Endodermal cell (in vitro differentiated cells): ENCODE data around the gene SERPINE1. TPM values are rescaled to one million over a fixed set of nuclear protein-coding genes. Genes with fewer than 3 reads are reported as not detected.

Experiments
- DNase-seq: peaks from one replicate; pipeline ENCODE4 v3.0.0-alpha.2; 2017
- H3K27ac ChIP-seq: 2 replicates; pipeline ENCODE4 v1.5.1; 2013; ENCODE audit warnings: mild to moderate bottlenecking, low read depth, low read length, moderate library complexity
- H3K27me3 ChIP-seq: 2 replicates; pipeline ENCODE4 v1.6.1; 2013; ENCODE audit warnings: mild to moderate bottlenecking, low read length, moderate library complexity; ENCODE audit not compliant: insufficient read depth, control insufficient read depth, poor library complexity, severe bottlenecking
- H3K36me3 ChIP-seq: 2 replicates; pipeline ENCODE4 v1.7.0; 2013; ENCODE audit warnings: mild to moderate bottlenecking, low read length, moderate library complexity; ENCODE audit not compliant: control insufficient read depth, insufficient read depth
- H3K4me1 ChIP-seq: one replicate; pipeline ENCODE4 v1.7.0; 2013; ENCODE audit warnings: low read length; ENCODE audit not compliant: control insufficient read depth, insufficient read depth
- H3K4me3 ChIP-seq: 2 replicates; pipeline ENCODE4 v1.5.1; 2013; ENCODE audit warnings: mild to moderate bottlenecking, low read length, moderate library complexity
- H3K9ac ChIP-seq: 2 replicates; pipeline ENCODE4 v1.6.1; 2013; ENCODE audit warnings: mild to moderate bottlenecking, low read length, moderate library complexity; ENCODE audit not compliant: poor library complexity, severe bottlenecking; ENCODE audit errors: extremely low read depth
- H3K9me3 ChIP-seq: 2 replicates; pipeline ENCODE4 v1.6.1; 2013; ENCODE audit warnings: mild to moderate bottlenecking, low read length, moderate library complexity; ENCODE audit not compliant: control insufficient read depth
- H3K27ac Mint-ChIP-seq: 2 replicates; pipeline ENCODE4 v1.8.0; 2020; ENCODE audit warnings: mixed read lengths
- H3K27me3 Mint-ChIP-seq: 2 replicates; pipeline ENCODE4 v1.8.0; 2021; ENCODE audit warnings: mild to moderate bottlenecking, mixed read lengths; ENCODE audit not compliant: insufficient read depth
- H3K36me3 Mint-ChIP-seq: 2 replicates; pipeline ENCODE4 v1.8.0; 2020; ENCODE audit warnings: low read depth, mixed read lengths
- H3K4me1 Mint-ChIP-seq: 2 replicates; pipeline ENCODE4 v1.8.0; 2020; ENCODE audit warnings: mixed read lengths
- H3K4me3 Mint-ChIP-seq: 2 replicates; pipeline ENCODE4 v1.8.0; 2020; ENCODE audit warnings: mild to moderate bottlenecking, moderate library complexity, mixed read lengths
- H3K9me3 Mint-ChIP-seq: 2 replicates; pipeline ENCODE4 v1.8.0; 2020; ENCODE audit warnings: mild to moderate bottlenecking, mixed read lengths
- WGBS, 2 experiments: methylation state at CpG; one replicate each; pipeline versions ENCODE4 v1.1.5 to v1.1.7; 2013; ENCODE audit warnings: missing lambda C conversion rate in 2 of 2, mixed read lengths in 1 of 2; ENCODE audit not compliant: insufficient coverage in 1 of 2, insufficient read length in 1 of 2; 5-methylcytosine and 5-hydroxymethylcytosine counted together
- total RNA-seq, 2 donors: library from RNA; stranded (reverse); fragmentation: NEBNext Ultra II Directional in 1 of 2; extraction: Animal tissue kit (Norgen Biotek cat#: 25700) in 1 of 2; gene quantifications; 2 replicates in 1 of 2; 3 replicates in 1 of 2; pipeline ENCODE4 v1.2.1, GENCODE V29; 2021
- TF ChIP-seq, protein P1 (sequence below): fragments of 200-600 bp; sonication (generic); conservative IDR thresholded peaks from 2 replicates; pipeline ENCODE4 v1.5.0; 2021; ENCODE audit warnings: antibody characterized with exemption, mild to moderate bottlenecking

SERPINE1 gene
- total RNA-seq, 2 donors from 2014 or later = 0.89 to 4.9 TPM

DNA sequence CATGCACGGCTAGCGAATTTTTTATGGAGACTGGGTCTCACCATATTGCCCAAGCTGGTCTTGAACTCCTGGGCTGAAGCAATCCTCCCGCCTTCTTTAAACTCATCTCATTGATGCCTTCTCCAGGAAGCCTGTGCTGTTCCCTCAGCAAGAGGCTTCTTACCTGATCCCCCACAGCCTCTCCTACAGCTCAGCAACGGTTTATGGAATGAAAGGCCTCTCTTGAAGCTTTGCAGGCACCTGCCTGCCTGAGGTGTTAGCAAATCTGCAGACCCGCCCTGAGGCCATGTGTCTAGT is 42.1 kb upstream of the SERPINE1 start:
- H3K4me3 Mint-ChIP-seq = peak overlapping the region; percentile 76
- TF ChIP-seq, protein P1, sequence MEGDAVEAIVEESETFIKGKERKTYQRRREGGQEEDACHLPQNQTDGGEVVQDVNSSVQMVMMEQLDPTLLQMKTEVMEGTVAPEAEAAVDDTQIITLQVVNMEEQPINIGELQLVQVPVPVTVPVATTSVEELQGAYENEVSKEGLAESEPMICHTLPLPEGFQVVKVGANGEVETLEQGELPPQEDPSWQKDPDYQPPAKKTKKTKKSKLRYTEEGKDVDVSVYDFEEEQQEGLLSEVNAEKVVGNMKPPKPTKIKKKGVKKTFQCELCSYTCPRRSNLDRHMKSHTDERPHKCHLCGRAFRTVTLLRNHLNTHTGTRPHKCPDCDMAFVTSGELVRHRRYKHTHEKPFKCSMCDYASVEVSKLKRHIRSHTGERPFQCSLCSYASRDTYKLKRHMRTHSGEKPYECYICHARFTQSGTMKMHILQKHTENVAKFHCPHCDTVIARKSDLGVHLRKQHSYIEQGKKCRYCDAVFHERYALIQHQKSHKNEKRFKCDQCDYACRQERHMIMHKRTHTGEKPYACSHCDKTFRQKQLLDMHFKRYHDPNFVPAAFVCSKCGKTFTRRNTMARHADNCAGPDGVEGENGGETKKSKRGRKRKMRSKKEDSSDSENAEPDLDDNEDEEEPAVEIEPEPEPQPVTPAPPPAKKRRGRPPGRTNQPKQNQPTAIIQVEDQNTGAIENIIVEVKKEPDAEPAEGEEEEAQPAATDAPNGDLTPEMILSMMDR = no peak
- peaks cover 14% of the 10 kb centered on the region for H3K36me3 Mint-ChIP-seq
- no peak overlapping the region for H3K27ac ChIP-seq
- H3K9me3 Mint-ChIP-seq = no peaks in the 10 kb centered on the region
- no peaks in the 10 kb centered on the region for H3K27me3 ChIP-seq
- no peaks in the 10 kb centered on the region for H3K27me3 Mint-ChIP-seq
- H3K36me3 ChIP-seq = no peaks in the 10 kb centered on the region
- H3K27ac Mint-ChIP-seq = peak overlapping the region; percentile 92
- no peaks in the 10 kb centered on the region for H3K4me1 ChIP-seq
- H3K4me3 ChIP-seq = peak overlapping the region; percentile 83
- 67 to 72% methylated on average over 5 of the region's 5 CpGs for WGBS, 2 experiments
- no peak overlapping the region for H3K9ac ChIP-seq
- H3K9me3 ChIP-seq = no peaks in the 10 kb centered on the region
- DNase-seq = no peak
- H3K4me1 Mint-ChIP-seq = peaks cover 7% of the 10 kb centered on the region

DNA sequence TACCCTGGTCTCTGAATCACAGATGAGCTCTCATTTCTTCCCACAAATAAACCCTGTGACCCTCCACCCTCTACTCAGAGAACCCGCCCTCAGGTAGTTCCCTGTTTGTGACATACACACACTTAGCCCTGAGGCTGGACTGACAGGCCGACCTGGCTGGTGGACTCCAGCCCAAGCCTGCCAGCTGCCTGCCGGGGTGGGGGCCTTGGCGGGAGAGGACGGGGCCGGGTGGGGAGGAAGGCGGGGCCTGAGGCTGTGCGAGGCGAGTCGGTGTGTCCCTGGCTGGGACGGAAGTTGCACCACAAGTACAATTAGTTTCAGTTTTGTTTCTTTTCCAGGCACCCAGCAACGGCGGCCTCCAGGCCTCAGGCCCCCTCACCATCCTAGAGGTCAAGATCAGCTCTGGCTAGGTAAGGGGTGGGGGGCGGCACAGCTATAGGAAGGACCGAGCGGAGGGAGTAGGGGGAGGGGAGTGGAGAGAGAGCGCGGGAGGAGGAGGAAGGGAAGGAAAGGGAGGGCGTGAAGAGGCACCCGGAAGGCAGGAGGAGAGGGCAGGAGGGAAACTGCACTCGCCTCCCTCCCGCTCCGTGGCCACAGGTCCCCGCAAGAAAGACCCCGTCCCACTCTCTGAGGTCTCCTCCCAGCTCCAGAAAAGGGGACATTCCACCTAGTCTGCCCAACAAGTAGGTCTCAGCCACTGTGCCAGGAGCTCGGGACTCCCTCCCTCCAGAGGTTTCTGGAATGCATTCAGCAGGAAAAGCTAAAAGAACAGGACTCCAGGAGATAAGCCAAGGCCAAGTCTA is 41.5 kb upstream of the SERPINE1 start, which contains the start of gene TRIM56:
TRIM56 (plus strand) TSS at position 320 of the 803 bp plus-strand sequence. CDS start 1,832 bp downstream, outside the sequence.
- H3K4me3 Mint-ChIP-seq = peak within 1 kb of the TSS; percentile 76
- TF ChIP-seq, protein P1 = no peak
- H3K27ac ChIP-seq = peak within 1 kb of the TSS; percentile 1
- H3K9me3 Mint-ChIP-seq = no peaks in the 10 kb centered on the region
- H3K27me3 ChIP-seq = no peaks in the 10 kb centered on the region
- H3K4me1 Mint-ChIP-seq = peaks cover 7% of the 10 kb centered on the region
- H3K36me3 Mint-ChIP-seq = peaks cover 15% of the 10 kb centered on the region
- no peaks in the 10 kb centered on the region for H3K4me1 ChIP-seq
- no peaks in the 10 kb centered on the region for H3K36me3 ChIP-seq
- peak within 1 kb of the TSS; percentile 63 for H3K9ac ChIP-seq
- 8 to 9% methylated on average over 7 to 26 of the region's 26 CpGs for WGBS, 2 experiments
- DNase-seq = peak; percentile 91
- H3K4me3 ChIP-seq = peak within 1 kb of the TSS; percentile 83
- H3K27ac Mint-ChIP-seq = peak within 1 kb of the TSS; percentile 92
- H3K27me3 Mint-ChIP-seq = no peaks in the 10 kb centered on the region
- no peaks in the 10 kb centered on the region for H3K9me3 ChIP-seq

DNA sequence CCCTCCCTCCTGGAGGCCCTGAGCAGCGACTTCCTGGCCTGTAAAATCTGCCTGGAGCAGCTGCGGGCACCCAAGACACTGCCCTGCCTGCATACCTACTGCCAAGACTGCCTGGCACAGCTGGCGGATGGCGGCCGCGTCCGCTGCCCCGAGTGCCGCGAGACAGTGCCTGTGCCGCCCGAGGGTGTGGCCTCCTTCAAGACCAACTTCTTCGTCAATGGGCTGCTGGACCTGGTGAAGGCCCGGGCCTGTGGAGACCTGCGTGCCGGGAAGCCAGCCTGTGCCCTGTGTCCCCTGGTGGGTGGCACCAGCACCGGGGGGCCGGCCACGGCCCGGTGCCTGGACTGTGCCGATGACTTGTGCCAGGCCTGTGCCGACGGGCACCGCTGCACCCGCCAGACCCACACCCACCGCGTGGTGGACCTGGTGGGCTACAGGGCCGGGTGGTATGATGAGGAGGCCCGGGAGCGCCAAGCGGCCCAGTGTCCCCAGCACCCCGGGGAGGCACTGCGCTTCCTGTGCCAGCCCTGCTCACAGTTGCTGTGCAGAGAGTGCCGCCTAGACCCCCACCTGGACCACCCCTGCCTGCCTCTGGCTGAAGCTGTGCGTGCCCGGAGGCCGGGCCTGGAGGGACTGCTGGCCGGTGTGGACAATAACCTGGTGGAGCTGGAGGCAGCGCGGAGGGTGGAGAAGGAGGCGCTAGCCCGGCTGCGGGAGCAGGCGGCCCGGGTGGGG is 39.4 kb upstream of the SERPINE1 start:
- WGBS, 2 experiments = 96 to 99% methylated on average over 16 to 45 of the region's 45 CpGs
- Mint-ChIP-seq H3K4me3 (no peak overlapping the region), H3K27me3 (peaks cover 2% of the 10 kb centered on the region), H3K36me3 (peaks cover 29% of the 10 kb centered on the region), H3K4me1 (peaks cover 7% of the 10 kb centered on the region), H3K9me3 (peaks cover 15% of the 10 kb centered on the region), H3K27ac (no peak overlapping the region)
- TF ChIP-seq, protein P1 = no peak
- Histone ChIP-seq H3K9me3 (no peaks in the 10 kb centered on the region), H3K9ac (no peak overlapping the region), H3K27ac (no peak overlapping the region), H3K27me3 (no peaks in the 10 kb centered on the region), H3K36me3 (no peaks in the 10 kb centered on the region), H3K4me3 (no peak overlapping the region), H3K4me1 (no peaks in the 10 kb centered on the region)
- DNase-seq = no peak
